HepG2 (cell line): ENCODE measurements around the gene LAMA5. TPM values are rescaled to one million over a fixed set of nuclear protein-coding genes. Genes with fewer than 3 reads are reported as not detected.
A peak's percentile ranks its signal among the peaks of the same experiment; 100 is the strongest.

Source experiments
- CBX2 ChIP-seq, 2 experiments: fragments of 200-600 bp in 1 of 2; sonication (generic); formaldehyde crosslinking in 1 of 2; IDR thresholded peaks; 2 replicates each; pipeline versions ENCODE4 v1.7.0 to v1.8.1; 2018 to 2022; ENCODE audit warnings: low read depth in 2 of 2, low read length in 1 of 2, mild to moderate bottlenecking in 1 of 2, missing genetic modification reagents in 1 of 2
- HCFC1 ChIP-seq: fragments of 150-350 bp; IDR thresholded peaks from 2 replicates; pipeline ENCODE4 v1.6.1; 2014; ENCODE audit warnings: low read depth, low read length
- MBNL3 ChIP-seq: fragments of 250-450 bp; sonication (Bioruptor Pico); conservative IDR thresholded peaks from 2 replicates; pipeline ENCODE4 v1.8.0; 2022; ENCODE audit warnings: mild to moderate bottlenecking, inconsistent platforms
- MTF2 ChIP-seq: sonication (generic); formaldehyde crosslinking; IDR thresholded peaks from 2 replicates; pipeline ENCODE4 v1.5.0; 2020; ENCODE audit warnings: missing genetic modification reagents, borderline replicate concordance
- MXD3 ChIP-seq: IDR thresholded peaks from 2 replicates; pipeline ENCODE4 v1.6.1; 2016; ENCODE audit warnings: mild to moderate bottlenecking, missing biosample characterization, missing genetic modification reagents
- PRMT3 ChIP-seq: sonication (generic); formaldehyde crosslinking; IDR thresholded peaks from 2 replicates; pipeline ENCODE4 v1.8.1; 2022; ENCODE audit warnings: low read depth, mild to moderate bottlenecking, moderate library complexity, missing genetic modification reagents, borderline replicate concordance
- RCOR2 ChIP-seq: IDR thresholded peaks from 2 replicates; pipeline ENCODE4 v1.6.1; 2016; ENCODE audit warnings: missing biosample characterization, missing genetic modification reagents
- RORA ChIP-seq: sonication (generic); formaldehyde crosslinking; IDR thresholded peaks from 2 replicates; pipeline ENCODE4 v1.5.0; 2020; ENCODE audit warnings: mild to moderate bottlenecking, missing genetic modification reagents, moderate library complexity
- ZBTB2 ChIP-seq: sonication (generic); formaldehyde crosslinking; IDR thresholded peaks from 2 replicates; pipeline ENCODE4 v1.8.0; 2022; ENCODE audit warnings: low read depth, missing genetic modification reagents
- ZBTB40 ChIP-seq, 2 experiments: fragments of 450-650 bp in 1 of 2; sonication (generic) in 1 of 2; formaldehyde crosslinking in 1 of 2; IDR thresholded peaks; 2 replicates each; pipeline versions ENCODE4 v1.6.1 to v1.8.0; 2016 to 2022; ENCODE audit warnings: antibody characterized with exemption in 1 of 2, mild to moderate bottlenecking in 1 of 2, missing genetic modification reagents in 1 of 2
- ZNF160 ChIP-seq: sonication (generic); formaldehyde crosslinking; IDR thresholded peaks from 2 replicates; pipeline ENCODE4 v1.8.0; 2022; ENCODE audit warnings: mild to moderate bottlenecking, inconsistent platforms, missing genetic modification reagents
- ZNF530 ChIP-seq: sonication (generic); formaldehyde crosslinking; IDR thresholded peaks from 2 replicates; pipeline ENCODE4 v1.5.0; 2020; ENCODE audit warnings: low read depth, mild to moderate bottlenecking, missing genetic modification reagents
- ZNF614 ChIP-seq: IDR thresholded peaks from 2 replicates; pipeline ENCODE4 v1.6.1; 2018; ENCODE audit warnings: missing biosample characterization, missing genetic modification reagents, inconsistent platforms, borderline replicate concordance
- ZNF816 ChIP-seq: sonication (generic); formaldehyde crosslinking; IDR thresholded peaks from 2 replicates; pipeline ENCODE4 v1.8.0; 2022; ENCODE audit warnings: missing genetic modification reagents, mild to moderate bottlenecking, borderline replicate concordance
- polyA plus RNA-seq, 8 experiments: library from polyadenylated mRNA; depleted of rRNA in 3 of 8; stranded (reverse) in 7 of 8; unstranded in 1 of 8; fragments of >200 nt; fragmentation: Illumina TruSeq in 4 of 8; extraction: Trizol in 4 of 8; gene quantifications; 2 replicates each; pipeline versions ENCODE4 v1.2.1 to v1.2.3, GENCODE V29; 2011 to 2016; ENCODE audit warnings: low read depth in 4 of 8, missing spikeins in 1 of 8, mixed read lengths in 1 of 8; ENCODE audit not compliant: insufficient read depth in 1 of 8
- total RNA-seq, 5 experiments: library from RNA; depleted of rRNA; stranded (reverse); fragments of >200 nt; fragmentation: Illumina TruSeq; extraction: Trizol; gene quantifications; 2 replicates each; pipeline ENCODE4 v1.2.3, GENCODE V29; 2016; ENCODE audit warnings: low read depth in 1 of 5

The LAMA5 gene
- total and polyA plus RNA-seq, 2 of the 13 experiments (the other 11 are each of a cell fraction or from before 2014, with no cell fraction given) = 21.0 to 44.7 TPM

GRCh38 chr20:62302341-62303061 is 64.6 kb downstream of the LAMA5 start, which contains the start of gene ADRM1 (continued):
- TF ChIP-seq MBNL3 (CRISPR knock-in tag) (no peak), ZNF614 (no peak), RCOR2 (CRISPR knock-in tag) (no peak), ZNF816 (CRISPR knock-in tag) (no peak; the same call in 1 of the 2 replicates), PRMT3 (CRISPR knock-in tag) (no peak; the same call in 1 of the 2 replicates), MTF2 (CRISPR knock-in tag) (peak; percentile 70; the same call in 1 of the 2 replicates), MXD3 (CRISPR knock-in tag) (peak; percentile 42; the same call in 1 of the 2 replicates), RORA (CRISPR knock-in tag) (no peak), ZNF530 (no peak), CBX2 (IDR thresholded peaks at IDR 0.05; ENCODE audit: low read depth, low read length) (no peak), CBX2 (CRISPR knock-in tag; IDR thresholded peaks at IDR 0.05; ENCODE audit: low read depth) (0 out of 2 replicates have a peak, but pooled peaks have one; percentile 60), ZBTB40 (IDR thresholded peaks at IDR 0.05) (peak; percentile 85), ZBTB40 (CRISPR knock-in tag; IDR thresholded peaks at IDR 0.05) (peak; percentile 52; the same call in 1 of the 2 replicates), ZBTB2 (CRISPR knock-in tag) (peak; percentile 75), HCFC1 (peak; percentile 70), ZNF160 (CRISPR knock-in tag) (peak; percentile 45; the same call in 1 of the 2 replicates)
